Activated CD4-positive, alpha-beta T cell treated with anti-CD3 and anti-CD28 coated beads, Interleukin-2, amount 50 U/mL, for 16 hours (primary cell): ENCODE results near the gene LYSMD4.
A peak's percentile ranks its signal among the peaks of the same experiment; 100 is the strongest.

Source experiments
- DNase-seq: peaks from one replicate; pipeline ENCODE4 v3.0.0-alpha.2; 2020

The LYSMD4 gene

GRCh38 chr15:99703603-99704443, 29.4 kb downstream of the LYSMD4 start:
- peak; percentile 56 for DNase-seq

- no peak for DNase-seq
These were observed 30.2 kb downstream of the LYSMD4 start for GRCh38 chr15:99702895-99703602.

DNA sequence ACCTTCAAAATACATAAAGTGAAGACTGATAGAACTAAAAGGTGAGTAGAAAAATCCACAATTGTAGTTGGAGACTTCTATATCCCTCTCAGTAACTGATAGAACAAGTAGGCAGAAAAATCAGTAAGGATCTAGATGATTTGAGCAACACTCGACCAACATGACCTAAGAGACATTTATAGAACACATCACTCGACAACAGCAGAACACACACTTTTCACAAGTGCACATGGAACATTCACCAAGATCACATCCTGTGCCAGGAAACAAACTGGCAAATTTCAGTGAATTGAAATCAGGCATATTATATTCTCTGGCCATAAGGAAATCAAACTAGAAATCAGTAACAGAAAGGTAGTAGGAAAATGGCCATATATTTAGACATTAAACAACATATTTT, 37.1 kb downstream of the LYSMD4 start:
- DNase-seq = no peak

GRCh38 chr15:99692825-99693224, 40.4 kb downstream of the LYSMD4 start:
- DNase-seq = no peak

DNA sequence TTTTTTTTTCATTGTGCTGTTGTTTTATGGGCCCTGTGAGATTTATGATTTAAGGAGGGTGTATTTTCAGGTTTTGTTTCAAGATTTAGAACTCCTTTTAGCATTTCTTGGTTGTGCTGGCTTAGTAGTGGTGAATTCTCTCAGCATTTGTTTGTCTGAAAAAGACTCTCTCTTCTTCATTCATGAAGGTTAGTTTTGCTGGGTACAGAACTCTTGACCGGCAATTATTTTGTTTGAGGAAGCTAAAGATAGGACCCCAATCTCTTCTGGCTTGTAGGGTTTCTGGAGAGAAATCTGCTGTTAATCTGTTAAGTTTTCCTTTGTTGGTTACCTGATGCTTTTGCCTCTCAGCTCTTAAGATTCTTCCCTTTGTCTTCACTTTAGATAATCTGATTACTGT, 46.9 kb downstream of the LYSMD4 start:
- no peak for DNase-seq

DNA sequence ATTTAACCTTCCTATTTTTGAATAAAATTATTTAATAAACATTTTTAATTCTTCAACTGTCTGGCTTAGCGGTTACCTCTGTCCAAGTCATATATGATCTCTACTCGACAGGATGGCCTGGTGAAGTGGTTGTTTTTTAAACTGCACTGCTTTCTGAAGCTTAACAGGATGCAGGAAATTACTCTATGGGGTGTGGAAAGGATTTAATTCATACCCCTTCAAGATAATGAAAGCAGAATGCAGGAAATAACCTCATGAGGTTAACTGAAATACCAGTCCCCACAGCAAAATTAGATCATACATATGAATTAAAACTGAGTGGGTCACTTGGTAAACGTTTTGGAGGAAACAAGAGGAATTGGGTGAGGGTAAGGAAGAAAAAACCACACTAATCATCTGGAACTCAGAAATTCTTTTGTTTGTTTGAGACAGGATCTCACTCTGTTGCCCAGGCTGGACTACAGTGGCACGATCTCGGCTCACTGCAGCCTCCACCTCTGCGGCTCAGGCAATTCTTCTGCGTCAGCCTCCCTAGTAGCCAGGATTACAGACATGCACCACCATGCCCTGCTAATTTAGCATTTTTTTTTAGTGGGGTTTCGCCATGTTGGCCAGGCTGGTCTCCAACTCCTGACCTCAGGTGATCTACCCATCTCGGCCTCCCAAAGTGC, 50.1 kb downstream of the LYSMD4 start:
- DNase-seq = peak; percentile 51

DNA sequence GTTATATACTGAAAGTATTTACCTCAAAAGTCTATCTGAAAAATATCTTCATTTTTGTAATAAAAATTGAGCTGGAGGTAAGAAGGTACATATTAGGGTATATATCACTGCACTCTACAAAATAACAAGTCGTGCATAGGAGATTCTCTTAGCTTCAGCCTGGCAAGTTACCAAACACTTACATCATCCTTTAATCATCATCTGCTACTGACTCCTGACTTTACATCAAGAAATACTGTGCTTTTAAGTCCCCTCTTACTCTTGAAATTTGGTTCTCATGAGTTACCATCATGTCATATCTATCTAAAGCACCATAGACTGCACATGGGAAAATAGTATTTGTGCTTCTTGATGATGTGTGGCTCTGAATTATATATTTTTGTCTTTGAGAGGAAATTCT, 50.8 kb downstream of the LYSMD4 start:
- no peak for DNase-seq

- DNase-seq = no peak
These were observed 51.2 kb downstream of the LYSMD4 start for GRCh38 chr15:99681990-99682389.

GRCh38 chr15:99680276-99680675, 53.0 kb downstream of the LYSMD4 start:
- no peak for DNase-seq

DNA sequence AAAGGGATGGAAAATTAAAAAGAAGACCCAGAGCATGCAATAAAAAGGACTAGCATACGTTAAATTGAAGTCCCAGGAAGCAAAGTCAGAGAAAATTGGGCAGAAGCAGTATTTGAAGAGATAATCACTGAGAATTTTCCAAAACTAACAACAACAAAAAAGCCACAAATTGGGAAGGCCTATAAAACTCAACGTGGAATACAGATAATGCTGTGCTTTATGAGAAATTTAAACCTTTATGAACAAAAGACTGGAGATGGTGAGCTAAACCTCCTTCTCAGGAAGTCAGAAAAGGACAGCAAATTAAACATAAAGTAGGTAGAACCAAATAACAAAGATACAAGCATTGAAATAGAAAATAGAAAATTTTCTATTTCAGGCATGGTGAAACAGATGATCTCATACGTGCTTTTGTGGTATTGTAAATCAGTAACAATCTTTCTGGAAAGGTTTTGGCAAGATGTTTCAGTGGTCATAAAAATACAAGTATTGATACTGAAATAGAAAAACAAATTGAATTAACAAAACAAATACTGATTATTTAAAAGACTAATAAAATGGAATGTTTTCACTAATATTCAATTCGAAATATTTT, 55.6 kb downstream of the LYSMD4 start:
- no peak for DNase-seq
